HEK293 (cell line): ENCODE measurements around the gene WDR19.

Source experiments
- MEIS1 ChIP-seq: sonication (generic); formaldehyde crosslinking; IDR thresholded peaks from 2 replicates; pipeline ENCODE4 v1.8.1; 2022; ENCODE audit warnings: missing genetic modification reagents, mild to moderate bottlenecking, borderline replicate concordance
- PATZ1 ChIP-seq: fragments of 450-650 bp; formaldehyde crosslinking; IDR thresholded peaks from 2 replicates; pipeline ENCODE4 v1.5.1; 2016; ENCODE audit warnings: missing biosample characterization, missing genetic modification characterization
- PBX3 ChIP-seq: sonication (generic); formaldehyde crosslinking; IDR thresholded peaks from 2 replicates; pipeline ENCODE4 v1.8.1; 2022; ENCODE audit warnings: mild to moderate bottlenecking, moderate library complexity, missing genetic modification reagents
- ZNF211 ChIP-seq: fragments of 450-650 bp; formaldehyde crosslinking; IDR thresholded peaks from 2 replicates; pipeline ENCODE4 v1.5.1; 2016; ENCODE audit warnings: low read depth, missing biosample characterization, missing genetic modification characterization
- ZNF239 ChIP-seq: fragments of 450-650 bp; formaldehyde crosslinking; IDR thresholded peaks from 2 replicates; pipeline ENCODE4 v1.5.1; 2016; ENCODE audit warnings: missing biosample characterization, missing genetic modification characterization
- ZNF24 ChIP-seq: fragments of 450-650 bp; formaldehyde crosslinking; IDR thresholded peaks from 2 replicates; pipeline ENCODE4 v1.5.1; 2016; ENCODE audit warnings: missing biosample characterization, missing genetic modification characterization
- ZNF48 ChIP-seq: fragments of 450-650 bp; formaldehyde crosslinking; IDR thresholded peaks from 2 replicates; pipeline ENCODE4 v1.5.1; 2016; ENCODE audit warnings: missing biosample characterization, missing genetic modification characterization
- ZNF664 ChIP-seq: fragments of 450-650 bp; formaldehyde crosslinking; IDR thresholded peaks from 2 replicates; pipeline ENCODE4 v1.5.1; 2016; ENCODE audit warnings: missing biosample characterization, missing genetic modification characterization
- ZNF670 ChIP-seq: fragments of 450-650 bp; formaldehyde crosslinking; IDR thresholded peaks from 2 replicates; pipeline ENCODE4 v1.5.1; 2016; ENCODE audit warnings: missing biosample characterization, missing genetic modification characterization, low read depth
- TF ChIP-seq, protein P1 (sequence below): fragments of 450-650 bp; formaldehyde crosslinking; IDR thresholded peaks from 2 replicates; pipeline ENCODE4 v1.5.1; 2016; ENCODE audit warnings: missing biosample characterization, missing genetic modification characterization

- TF ChIP-seq, protein P1, sequence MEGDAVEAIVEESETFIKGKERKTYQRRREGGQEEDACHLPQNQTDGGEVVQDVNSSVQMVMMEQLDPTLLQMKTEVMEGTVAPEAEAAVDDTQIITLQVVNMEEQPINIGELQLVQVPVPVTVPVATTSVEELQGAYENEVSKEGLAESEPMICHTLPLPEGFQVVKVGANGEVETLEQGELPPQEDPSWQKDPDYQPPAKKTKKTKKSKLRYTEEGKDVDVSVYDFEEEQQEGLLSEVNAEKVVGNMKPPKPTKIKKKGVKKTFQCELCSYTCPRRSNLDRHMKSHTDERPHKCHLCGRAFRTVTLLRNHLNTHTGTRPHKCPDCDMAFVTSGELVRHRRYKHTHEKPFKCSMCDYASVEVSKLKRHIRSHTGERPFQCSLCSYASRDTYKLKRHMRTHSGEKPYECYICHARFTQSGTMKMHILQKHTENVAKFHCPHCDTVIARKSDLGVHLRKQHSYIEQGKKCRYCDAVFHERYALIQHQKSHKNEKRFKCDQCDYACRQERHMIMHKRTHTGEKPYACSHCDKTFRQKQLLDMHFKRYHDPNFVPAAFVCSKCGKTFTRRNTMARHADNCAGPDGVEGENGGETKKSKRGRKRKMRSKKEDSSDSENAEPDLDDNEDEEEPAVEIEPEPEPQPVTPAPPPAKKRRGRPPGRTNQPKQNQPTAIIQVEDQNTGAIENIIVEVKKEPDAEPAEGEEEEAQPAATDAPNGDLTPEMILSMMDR (tag by site-specific recombination): no peak
- TF ChIP-seq PBX3 (CRISPR knock-in tag) (no peak), ZNF24 (tag by site-specific recombination) (no peak), ZNF48 (tag by site-specific recombination) (no peak), MEIS1 (no peak), ZNF664 (tag by site-specific recombination) (no peak), PATZ1 (no peak), ZNF670 (tag by site-specific recombination) (no peak), ZNF239 (tag by site-specific recombination) (no peak), ZNF211 (tag by site-specific recombination) (no peak)
Measured at GRCh38 chr4:39259571-39260330, 77.4 kb downstream of the WDR19 start.
